Erythroblast (primary cell): ENCODE data around the gene CCDC63.
"Not testable (repeated sequence)": the region's sequence is repeated elsewhere in the genome, so short reads cannot be mapped to it uniquely, and the experiment has no call there.

ENCODE experiments used
- GATA1 ChIP-seq: IDR thresholded peaks from 2 replicates; pipeline ENCODE4 v1.6.1; 2011; ENCODE audit warnings: low read depth, mild to moderate bottlenecking, control low read depth, low read length, moderate library complexity
- POLR2A ChIP-seq: IDR thresholded peaks from 2 replicates; pipeline ENCODE4 v1.6.1; 2011; ENCODE audit warnings: mild to moderate bottlenecking, low read length

- TF ChIP-seq POLR2A, GATA1: not testable (repeated sequence)
Observed at GRCh38 chr12:110950867-110951266, 104.1 kb downstream of the CCDC63 start.
